ENCODE data around the gene TPD52L1.

DNA sequence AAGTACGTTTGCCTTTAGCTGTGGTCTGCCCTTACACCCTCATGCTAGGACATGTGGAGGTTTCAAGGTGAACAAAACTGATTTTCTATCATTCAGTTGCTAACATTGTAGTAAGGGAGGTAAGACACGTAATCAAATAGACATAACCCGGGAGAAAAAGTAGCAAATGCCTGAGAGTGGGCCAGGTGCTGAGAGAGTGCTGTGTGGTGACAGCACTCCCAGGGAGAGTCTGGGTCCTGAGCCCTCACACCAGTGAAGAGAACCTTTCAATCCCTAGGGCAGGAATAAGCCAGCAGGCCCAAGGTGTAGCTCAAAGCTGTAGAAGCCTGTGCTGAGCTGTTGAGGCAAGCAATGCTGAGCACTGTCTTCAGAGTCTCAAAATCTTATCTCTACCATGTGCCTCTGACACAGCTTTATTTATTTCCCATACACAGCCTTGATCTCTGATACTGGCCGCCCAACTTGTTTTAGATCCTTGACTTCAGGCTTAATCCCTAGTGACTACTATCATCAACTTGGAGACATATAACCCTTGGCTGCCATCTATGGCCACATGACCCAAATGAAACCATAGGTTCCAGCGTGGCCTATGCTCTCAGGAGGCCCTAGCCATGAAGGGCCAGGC lies 55.2 kb downstream of the TPD52L1 start:
- TF ChIP-seq POLR2AphosphoS5 (IDR thresholded peaks at IDR 0.05; ENCODE audit: low read depth, low read length), result no peak
- no peak for TF ChIP-seq TAF1 (IDR thresholded peaks at IDR 0.05; ENCODE audit: borderline replicate concordance, insufficient read depth, low read length)
